Activated CD8-positive, alpha-beta memory T cell treated with anti-CD3 and anti-CD28 coated beads, Interleukin-2, amount 50 U/mL, for 1 hour (primary cell): Measurements from ENCODE around the gene ELK1.
"Not testable (repeated sequence)": the region's sequence is repeated elsewhere in the genome, so short reads cannot be mapped to it uniquely, and the experiment has no call there.

Experiments used
- DNase-seq: peaks from one replicate; pipeline ENCODE4 v3.0.0-alpha.2; 2020; ENCODE audit errors: extremely low read depth

The ELK1 gene

GRCh38 chrX:47650164-47651042 lies at the start of gene ELK1:
Gene ELK1 (minus strand): TSS chrX:47650563. CDS start chrX:47641441, 9,122 bp downstream.
- peak; percentile 71 for DNase-seq

GRCh38 chrX:47697181-47697580 lies 46.8 kb upstream of the ELK1 start:
- DNase-seq: no peak

GRCh38 chrX:47690175-47690574 lies 39.8 kb upstream of the ELK1 start:
- DNase-seq: no peak

GRCh38 chrX:47687263-47687662 lies 36.9 kb upstream of the ELK1 start:
- DNase-seq: no peak

GRCh38 chrX:47683829-47684205 lies 33.5 kb upstream of the ELK1 start:
- no peak for DNase-seq

GRCh38 chrX:47683184-47683828 lies 32.9 kb upstream of the ELK1 start:
- DNase-seq: no peak

GRCh38 chrX:47675959-47676859 lies 25.8 kb upstream of the ELK1 start:
- not testable (repeated sequence) for DNase-seq

- no peak for DNase-seq
Measured at GRCh38 chrX:47674776-47675175, 24.4 kb upstream of the ELK1 start.

- not testable (repeated sequence) for DNase-seq
Measured at GRCh38 chrX:47665797-47666196, 15.4 kb upstream of the ELK1 start.

GRCh38 chrX:47664737-47665136 lies 14.4 kb upstream of the ELK1 start:
- DNase-seq: no peak

- no peak for DNase-seq
Measured at GRCh38 chrX:47662144-47662657, 11.8 kb upstream of the ELK1 start.

GRCh38 chrX:47661539-47661938 lies 11.2 kb upstream of the ELK1 start:
- no peak for DNase-seq

GRCh38 chrX:47659421-47659726 lies 9.0 kb upstream of the ELK1 start:
- DNase-seq: no peak

- DNase-seq: peak; percentile 88
Measured at GRCh38 chrX:47658684-47659420, 8.5 kb upstream of the ELK1 start, which contains the start of gene UXT. Gene UXT (minus strand): TSS chrX:47659180. CDS start chrX:47658927, 253 bp downstream.

- no peak for DNase-seq
Measured at GRCh38 chrX:47658301-47658683, 7.9 kb upstream of the ELK1 start.

- DNase-seq: no peak
Measured at GRCh38 chrX:47651043-47651905, 911 bp upstream of the ELK1 start.

GRCh38 chrX:47649781-47650163 lies 591 bp downstream of the ELK1 start:
- no peak for DNase-seq

- no peak for DNase-seq
Measured at GRCh38 chrX:47649271-47649670, 1.1 kb downstream of the ELK1 start.

- DNase-seq: no peak
Measured at GRCh38 chrX:47648376-47648775, 2.0 kb downstream of the ELK1 start.

- DNase-seq: no peak
Measured at GRCh38 chrX:47646636-47647035, 3.7 kb downstream of the ELK1 start.
